Panc1 (cell line): Measurements from ENCODE around the gene RRAS2. TPM values are rescaled to one million over a fixed set of nuclear protein-coding genes. Genes with fewer than 3 reads are reported as not detected.

Experiments used
- ATAC-seq: fragments of 200-7000 bp; cut with Tn5 transposase; 2 replicates; pipeline ENCODE4 v1.9.1; 2020; ENCODE audit warnings: mild to moderate bottlenecking, moderate library complexity
- BruUV-seq: library from RNA; stranded (reverse); fragments of 400-500 nt; replicated peaks from 2 replicates; lab custom pipeline; 2021; lab: Mats Ljungman, UMichigan
- CTCF ChIA-PET: fragments of 300-600 bp; sonication (Branson Sonifier 250); formaldehyde crosslinking; loops from one replicate; lab custom pipeline; 2022; ENCODE audit warnings: antibody characterized with exemption; lab: Charles Lee
- POLR2A ChIA-PET: fragments of 300-600 bp; sonication (Branson Sonifier 250); formaldehyde crosslinking; loops from one replicate; lab custom pipeline; 2022; ENCODE audit warnings: antibody characterized with exemption; lab: Charles Lee
- DNase-seq: peaks from one replicate; pipeline ENCODE4 v3.0.0-alpha.2; 2010; ENCODE audit warnings: low read depth, low spot score
- H3K27ac ChIP-seq: 2 replicates; pipeline ENCODE4 v1.5.1; 2011; ENCODE audit warnings: mild to moderate bottlenecking, low read length, inconsistent platforms
- H3K27me3 ChIP-seq: fragments of 200-500 bp; sonication (Bioruptor generic); 2 replicates; pipeline ENCODE4 v1.6.0; 2014; ENCODE audit warnings: low read length, inconsistent platforms; ENCODE audit not compliant: control insufficient read depth, insufficient read depth
- H3K36me3 ChIP-seq: fragments of 200-500 bp; sonication (Bioruptor generic); 2 replicates; pipeline ENCODE4 v1.5.1; 2014; ENCODE audit warnings: inconsistent platforms, mild to moderate bottlenecking, low read length, moderate library complexity; ENCODE audit not compliant: control insufficient read depth, insufficient read depth
- H3K4me1 ChIP-seq: 2 replicates; pipeline ENCODE4 v1.5.1; 2011; ENCODE audit warnings: inconsistent platforms, mild to moderate bottlenecking, low read length, moderate library complexity; ENCODE audit not compliant: control insufficient read depth, insufficient read depth
- H3K4me3 ChIP-seq, 2 experiments: 2 replicates each; pipeline ENCODE4 v1.5.1; 2011 to 2012; ENCODE audit warnings: low read depth in 2 of 2, low read length in 2 of 2, mild to moderate bottlenecking in 2 of 2, inconsistent platforms in 1 of 2, moderate library complexity in 1 of 2
- H3K9me3 ChIP-seq: fragments of 200-500 bp; sonication (Bioruptor generic); 2 replicates; pipeline ENCODE4 v1.5.1; 2014; ENCODE audit warnings: low read depth, mild to moderate bottlenecking, inconsistent platforms, low read length, moderate library complexity; ENCODE audit not compliant: control insufficient read depth, insufficient read depth
- CTCF ChIP-seq: fragments of 450-650 bp; IDR thresholded peaks from 2 replicates; pipeline ENCODE4 v1.5.1; 2017; ENCODE audit warnings: mild to moderate bottlenecking
- POLR2AphosphoS5 ChIP-seq: IDR thresholded peaks from 2 replicates; pipeline ENCODE4 v1.6.1; 2012; ENCODE audit warnings: mild to moderate bottlenecking, low read depth, low read length, moderate library complexity
- REST ChIP-seq, 2 experiments: IDR thresholded peaks; 2 replicates each; pipeline ENCODE4 v1.6.1; 2011 to 2012; ENCODE audit warnings: low read depth in 2 of 2, control low read depth in 1 of 2, low read length in 1 of 2, mild to moderate bottlenecking in 1 of 2, moderate library complexity in 1 of 2; ENCODE audit not compliant: insufficient read depth in 1 of 2
- SIN3A ChIP-seq: IDR thresholded peaks from 2 replicates; pipeline ENCODE4 v1.6.1; 2012; ENCODE audit warnings: low read depth, mild to moderate bottlenecking, low read length, moderate library complexity, borderline replicate concordance; ENCODE audit not compliant: insufficient read depth
- TCF7L2 ChIP-seq: IDR thresholded peaks from 2 replicates; pipeline ENCODE4 v1.6.1; 2011; ENCODE audit warnings: mild to moderate bottlenecking, low read depth, low read length, inconsistent platforms
- in situ Hi-C: cut with HindIII; loops from 2 replicates; pipeline ENCODE4 v1.10.0; 2016; ENCODE audit warnings: low sequenced_read_pairs, low pct_unique_long_range_greater_than_20kb
- intact Hi-C: fragments of 100-400 bp; cut with micrococcal nuclease; formaldehyde crosslinking; loops from one replicate; pipeline ENCODE4 v1.10.0; 2022; ENCODE audit not compliant: unreplicated experiment
- total RNA-seq: library from RNA; stranded (reverse); gene quantifications from one replicate; pipeline ENCODE4 v1.2.1, GENCODE V29; 2021; ENCODE audit not compliant: unreplicated experiment

The RRAS2 gene
- total RNA-seq, 1 experiment from 2014 or later, result 58.4 TPM

- no peak overlapping the region; the same call in 1 of the 2 replicates for H3K27ac ChIP-seq
- H3K9me3 ChIP-seq, result no peaks in the 10 kb centered on the region
- in situ Hi-C loops (no loop called here), intact Hi-C loops (no loop called here)
- POLR2A ChIA-PET, result no interaction called here
- H3K4me1 ChIP-seq, result no peaks in the 10 kb centered on the region
- CTCF ChIA-PET, result no interaction called here
- H3K27me3 ChIP-seq, result no peaks in the 10 kb centered on the region; the same call in 1 of the 2 replicates
- TF ChIP-seq SIN3A (no peak), REST (IDR thresholded peaks at IDR 0.05; ENCODE audit: insufficient read depth in 1 of 2, low read depth in 2 of 2, low read length in 1 of 2) (no peak), TCF7L2 (no peak), POLR2AphosphoS5 (no peak), CTCF (no peak)
- ATAC-seq, result no peak
- no TSS peak for BruUV-seq
- no peak for DNase-seq
- peak overlapping the region; percentile 48 to 72 for H3K4me3 ChIP-seq
- no peaks in the 10 kb centered on the region for H3K36me3 ChIP-seq
Observed at GRCh38 chr11:14380125-14380936, 21.3 kb upstream of the RRAS2 start.

DNA sequence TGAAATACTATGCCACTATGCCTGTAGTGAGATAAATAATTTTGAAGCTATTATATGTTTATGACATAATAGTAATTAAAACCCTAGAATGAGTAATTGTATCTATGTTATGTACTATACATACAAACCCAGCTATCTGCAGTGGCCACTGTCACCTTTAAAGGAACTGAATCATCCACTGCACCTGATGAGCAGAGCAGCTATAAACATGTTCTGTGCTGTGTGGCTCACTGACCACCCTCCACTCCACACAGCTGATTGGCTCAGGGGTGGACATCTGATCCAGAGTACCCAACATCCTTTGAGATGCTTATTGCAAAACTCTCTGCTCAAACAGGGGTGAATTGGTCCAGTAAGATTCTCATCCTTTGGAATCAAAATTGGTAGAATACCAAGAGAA, 19.2 kb upstream of the RRAS2 start:
- Histone ChIP-seq H3K27me3 (no peaks in the 10 kb centered on the region; the same call in 1 of the 2 replicates), H3K4me3 (no peak overlapping the region), H3K27ac (no peak overlapping the region), H3K4me1 (no peaks in the 10 kb centered on the region), H3K36me3 (no peaks in the 10 kb centered on the region), H3K9me3 (no peaks in the 10 kb centered on the region)
- POLR2A ChIA-PET, result no interaction called here
- ATAC-seq (no peak), DNase-seq (no peak)
- TF ChIP-seq POLR2AphosphoS5 (no peak), TCF7L2 (no peak), CTCF (no peak), SIN3A (no peak), REST (IDR thresholded peaks at IDR 0.05; ENCODE audit: insufficient read depth in 1 of 2, low read depth in 2 of 2, low read length in 1 of 2) (no peak)
- in situ Hi-C loops (no loop called here), intact Hi-C loops (no loop called here)
- CTCF ChIA-PET, result interaction anchor here (0.6 to 0.9 kb wide), 2 partner anchors 40 to 73 kb away, joined by 3 read pairs; no protein-coding TSS in a partner anchor
- no TSS peak for BruUV-seq
